Subcutaneous adipose tissue (tissue), 4 donors: ENCODE measurements around the gene STAT2. TPM values are rescaled to one million over a fixed set of nuclear protein-coding genes. Genes with fewer than 3 reads are reported as not detected.

ENCODE experiments used
- CTCF ChIP-seq: fragments of 450-650 bp; IDR thresholded peaks from one replicate; pipeline ENCODE4 v1.5.1; 2016; ENCODE audit warnings: low read depth, mild to moderate bottlenecking, control low read depth, antibody characterized with exemption, moderate library complexity
- small RNA-seq: library from RNA; depleted of rRNA; stranded (forward); fragments of <200 nt; gene quantifications from one replicate; pipeline ENCODE3, GENCODE V24; 2016
- total RNA-seq, 4 donors: library from RNA; depleted of rRNA; stranded (reverse); fragments of >200 nt; gene quantifications; one replicate each; pipeline ENCODE4 v1.1.0, GENCODE V29; 2016

Gene STAT2
- total RNA-seq, 4 donors from 2014 or later, result 86.7 to 274 (median 213) TPM

GRCh38 chr12:56298828-56299227 lies 61.1 kb downstream of the STAT2 start:
- no peak for TF ChIP-seq CTCF

- TF ChIP-seq CTCF, result no peak
Observed at GRCh38 chr12:56297400-56297799, 62.5 kb downstream of the STAT2 start.

- TF ChIP-seq CTCF, result no peak
Observed at GRCh38 chr12:56296295-56296694, 63.6 kb downstream of the STAT2 start.

GRCh38 chr12:56293795-56294194 lies 66.1 kb downstream of the STAT2 start:
- no peak for TF ChIP-seq CTCF

Small RNAs within 50 kb of the gene (small RNA-seq; reads per million reads assigned to genes)
- not detected for gene RNU7-40P

Other genes with a start within 250 kb of the STAT2 start
- gene RPL41, start 243.5 kb downstream of the STAT2 start, total RNA-seq, result 1,000 to 10,000 TPM; 2,735 to 3,575 (median 3,131) TPM
- 1 to 10 TPM; 3.2 to 5.1 (median 3.5) TPM for gene ZC3H10, start 241.8 kb downstream of the STAT2 start, total RNA-seq
- 100 to 1,000 TPM; 147 to 522 (median 280) TPM for gene ESYT1, start 231.8 kb downstream of the STAT2 start, total RNA-seq
- 10 to 100 TPM; 12.2 to 36.0 (median 24.7) TPM for gene MYL6B, start 207.5 kb downstream of the STAT2 start, total RNA-seq
- gene MYL6, start 201.7 kb downstream of the STAT2 start, total RNA-seq, result 1,000 to 10,000 TPM; 1,882 to 4,580 (median 2,293) TPM
- 100 to 1,000 TPM in 3 of 4 donors, 10 to 100 TPM in 1; 73.6 to 125 (median 118) TPM for gene SMARCC2, start 170.6 kb downstream of the STAT2 start, total RNA-seq
- 100 to 1,000 TPM in 1 of 4 donors, 10 to 100 TPM in 3; 64.3 to 101 (median 84.9) TPM for gene RNF41, start 138.2 kb downstream of the STAT2 start, total RNA-seq
- 10 to 100 TPM; 12.6 to 25.3 (median 19.1) TPM for gene NABP2, start 135.8 kb downstream of the STAT2 start, total RNA-seq
- gene SLC39A5, start 130.1 kb downstream of the STAT2 start, total RNA-seq, result not detected
- 10 to 100 TPM; 14.3 to 24.1 (median 19.9) TPM for gene ANKRD52, start 101.7 kb downstream of the STAT2 start, total RNA-seq
- gene COQ10A, start 93.2 kb downstream of the STAT2 start, total RNA-seq, result 10 to 100 TPM in 3 of 4 donors, 1 to 10 TPM in 1; 9.3 to 18.3 (median 12.4) TPM
- 100 to 1,000 TPM; 107 to 278 (median 141) TPM for gene CS, start 59.8 kb downstream of the STAT2 start, total RNA-seq
- 10 to 100 TPM; 59.7 to 76.7 (median 64.7) TPM for gene CNPY2, start 44.1 kb downstream of the STAT2 start, total RNA-seq
- 10 to 100 TPM; 29.9 to 47.3 (median 31.7) TPM for gene PAN2, start 26.1 kb downstream of the STAT2 start, total RNA-seq
- gene IL23A, start 21.2 kb downstream of the STAT2 start, total RNA-seq, result 1 to 10 TPM in 1 of 4 donors, not detected in 3; 1.0 TPM
- not detected for gene APOF, start 2.8 kb upstream of the STAT2 start, total RNA-seq
- gene TIMELESS, start 89.3 kb upstream of the STAT2 start, total RNA-seq, result 1 to 10 TPM; 3.1 to 8.3 (median 4.8) TPM
- not detected for gene MIP, start 94.5 kb upstream of the STAT2 start, total RNA-seq
- gene SPRYD4, start 108.5 kb upstream of the STAT2 start, total RNA-seq, result 1 to 10 TPM; 1.5 to 3.2 (median 1.8) TPM
- gene GLS2, start 128.1 kb upstream of the STAT2 start, total RNA-seq, result 1 to 10 TPM in 2 of 4 donors, not detected in 2; 1.8 to 3.2 TPM
- gene RBMS2, start 161.7 kb upstream of the STAT2 start, total RNA-seq, result 10 to 100 TPM; 22.0 to 49.5 (median 33.0) TPM